MCF 10A (cell line): ENCODE data around the gene GAK. TPM values are rescaled to one million over a fixed set of nuclear protein-coding genes. Genes with fewer than 3 reads are reported as not detected.

ENCODE experiments used
- BruUV-seq: library from RNA; stranded (reverse); fragments of 400-500 nt; replicated peaks from 2 replicates; lab custom pipeline; 2021; lab: Mats Ljungman, UMichigan
- CTCF ChIA-PET: fragments of 300-600 bp; sonication (Branson Sonifier 250); formaldehyde crosslinking; extraction: SDS; loops from one replicate; lab custom pipeline; 2021; ENCODE audit warnings: antibody characterized with exemption, inconsistent platforms; lab: Yijun Ruan, JAX
- POLR2A ChIA-PET: fragments of 300-600, 350-650 bp; sonication (Branson Sonifier 250); formaldehyde crosslinking; extraction: SDS; loops from one replicate; lab custom pipeline; 2020; ENCODE audit warnings: antibody characterized with exemption, inconsistent platforms; lab: Yijun Ruan, JAX
- DNase-seq: peaks from one replicate; pipeline ENCODE4 v3.0.0-alpha.2; 2018; ENCODE audit not compliant: unreplicated experiment
- H3K27ac Mint-ChIP-seq: one replicate; pipeline ENCODE4 v1.8.0; 2022; ENCODE audit warnings: mild to moderate bottlenecking, low read depth, mixed read lengths; ENCODE audit not compliant: unreplicated experiment
- H3K27me3 Mint-ChIP-seq: one replicate; pipeline ENCODE4 v1.8.0; 2022; ENCODE audit warnings: mixed read lengths; ENCODE audit not compliant: insufficient read depth, unreplicated experiment
- H3K36me3 Mint-ChIP-seq: one replicate; pipeline ENCODE4 v1.8.0; 2022; ENCODE audit warnings: mild to moderate bottlenecking, moderate library complexity, mixed read lengths; ENCODE audit not compliant: insufficient read depth, unreplicated experiment
- H3K4me1 Mint-ChIP-seq: one replicate; pipeline ENCODE4 v1.8.0; 2022; ENCODE audit warnings: mixed read lengths; ENCODE audit not compliant: insufficient read depth, unreplicated experiment
- H3K4me3 Mint-ChIP-seq: one replicate; pipeline ENCODE4 v1.8.0; 2022; ENCODE audit warnings: mild to moderate bottlenecking, moderate library complexity, mixed read lengths; ENCODE audit not compliant: unreplicated experiment
- H3K9me3 Mint-ChIP-seq: one replicate; pipeline ENCODE4 v1.8.0; 2022; ENCODE audit warnings: mixed read lengths; ENCODE audit not compliant: unreplicated experiment
- intact Hi-C: fragments of 100-400 bp; cut with micrococcal nuclease; formaldehyde crosslinking; loops from 2 replicates; pipeline ENCODE4 v1.14.1; 2022
- total RNA-seq: library from RNA; stranded (reverse); gene quantifications from 2 replicates; pipeline ENCODE4 v1.2.3, GENCODE V29; 2022
- TF ChIP-seq, protein P1 (sequence below): fragments of 200-600 bp; IDR thresholded peaks from one replicate; pipeline ENCODE4 v1.8.0; 2022; ENCODE audit warnings: antibody characterized with exemption, mild to moderate bottlenecking; ENCODE audit not compliant: unreplicated experiment

GAK gene
- total RNA-seq, 1 experiment from 2014 or later = 72.9 TPM

DNA sequence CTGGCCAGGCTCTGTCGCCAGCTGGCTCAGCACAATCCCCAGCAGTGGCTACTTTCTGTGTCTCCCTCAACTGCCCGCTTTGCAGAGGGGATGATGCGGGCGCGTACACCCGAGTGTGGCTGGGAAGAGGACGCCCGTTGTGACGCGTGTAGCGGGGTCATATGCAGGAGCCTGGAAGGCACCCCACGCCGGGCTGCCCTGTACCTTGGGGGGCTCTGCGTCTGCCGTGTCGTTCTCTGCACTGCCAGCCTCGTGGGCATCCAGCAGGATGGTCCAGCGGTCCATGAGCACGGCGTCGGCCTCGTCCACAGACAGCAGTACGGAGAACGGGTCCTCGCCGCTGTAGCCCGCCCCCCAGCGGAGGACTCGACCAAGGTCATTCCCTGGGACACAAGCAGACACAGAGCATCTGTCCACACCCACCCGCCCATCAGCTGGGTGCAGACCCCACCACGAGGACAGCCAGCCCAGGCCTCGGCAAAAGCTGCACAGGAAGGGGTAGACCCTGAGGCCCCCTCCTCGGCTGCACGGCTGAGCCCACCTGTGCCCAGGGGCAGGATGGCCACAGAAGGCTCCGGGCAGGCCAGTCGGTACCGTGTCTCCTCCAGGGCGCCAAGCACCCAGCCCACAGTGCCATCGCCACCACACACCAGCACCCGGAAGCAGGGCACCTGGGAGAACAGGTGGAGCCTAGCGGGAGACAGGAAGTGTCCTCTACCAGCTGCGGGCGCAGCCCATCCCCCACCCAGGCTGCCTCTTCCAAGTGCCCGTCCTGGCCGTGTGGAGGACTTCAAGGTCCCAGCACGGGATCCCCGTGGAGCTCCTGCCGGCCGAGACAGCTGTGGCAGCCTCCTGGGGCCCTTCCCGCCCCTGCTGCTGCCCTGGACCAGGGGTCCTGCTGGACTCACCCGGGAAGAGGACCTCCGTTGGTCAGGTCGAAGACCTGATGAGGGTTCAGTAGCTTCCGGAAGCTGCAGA is 30.4 kb upstream of the GAK start:
- CTCF ChIA-PET = interaction anchor here (0.8 kb wide), 1 partner anchor 220 kb away, joined by 5 read pairs; no protein-coding TSS in a partner anchor

DNA sequence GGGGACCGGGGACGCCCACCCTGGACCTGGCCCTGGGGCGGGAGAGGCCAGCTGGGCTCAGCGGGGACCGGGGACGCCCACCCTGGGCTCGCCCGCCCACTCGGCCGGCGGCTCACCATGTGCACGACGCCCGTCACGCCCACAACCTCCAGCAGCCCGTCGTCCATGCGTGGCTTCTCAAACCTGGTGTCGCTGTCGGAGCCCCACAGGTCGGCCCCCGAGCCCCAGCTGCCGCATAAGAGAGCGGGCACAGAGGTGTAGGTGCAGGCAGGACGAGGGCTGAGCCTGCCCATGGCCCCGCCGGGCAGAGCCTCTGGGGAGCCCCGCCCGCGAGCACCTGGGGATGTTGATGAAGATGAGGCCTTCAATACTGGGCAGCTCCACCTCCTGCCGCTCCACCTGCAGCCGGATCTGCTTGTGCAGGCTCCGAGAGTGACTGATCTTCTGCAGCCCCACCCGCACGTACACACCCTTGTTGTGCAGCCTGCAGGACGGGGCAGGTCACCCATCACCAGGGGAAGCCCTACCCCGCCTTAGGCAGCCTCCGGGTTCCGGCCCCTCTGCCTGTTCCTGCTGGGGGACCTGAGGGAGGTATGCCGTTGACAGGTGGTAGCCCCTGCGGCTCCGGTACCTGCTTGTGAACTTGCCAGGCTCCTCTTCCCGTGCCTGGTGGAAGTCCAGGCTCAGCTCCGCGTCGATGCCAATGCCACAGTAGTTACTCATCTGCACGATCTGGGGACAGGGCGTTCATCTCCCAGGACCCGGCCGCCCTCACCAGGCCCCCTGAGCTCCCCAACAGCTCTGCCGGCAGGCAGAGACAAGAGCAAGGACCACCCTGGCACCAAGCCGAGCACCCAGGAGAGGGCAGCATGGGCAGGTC is 29.5 kb upstream of the GAK start:
- H3K4me3 Mint-ChIP-seq = no peak overlapping the region
- ChIA-PET POLR2A (no interaction called here), CTCF (no interaction called here)
- TF ChIP-seq, protein P1, sequence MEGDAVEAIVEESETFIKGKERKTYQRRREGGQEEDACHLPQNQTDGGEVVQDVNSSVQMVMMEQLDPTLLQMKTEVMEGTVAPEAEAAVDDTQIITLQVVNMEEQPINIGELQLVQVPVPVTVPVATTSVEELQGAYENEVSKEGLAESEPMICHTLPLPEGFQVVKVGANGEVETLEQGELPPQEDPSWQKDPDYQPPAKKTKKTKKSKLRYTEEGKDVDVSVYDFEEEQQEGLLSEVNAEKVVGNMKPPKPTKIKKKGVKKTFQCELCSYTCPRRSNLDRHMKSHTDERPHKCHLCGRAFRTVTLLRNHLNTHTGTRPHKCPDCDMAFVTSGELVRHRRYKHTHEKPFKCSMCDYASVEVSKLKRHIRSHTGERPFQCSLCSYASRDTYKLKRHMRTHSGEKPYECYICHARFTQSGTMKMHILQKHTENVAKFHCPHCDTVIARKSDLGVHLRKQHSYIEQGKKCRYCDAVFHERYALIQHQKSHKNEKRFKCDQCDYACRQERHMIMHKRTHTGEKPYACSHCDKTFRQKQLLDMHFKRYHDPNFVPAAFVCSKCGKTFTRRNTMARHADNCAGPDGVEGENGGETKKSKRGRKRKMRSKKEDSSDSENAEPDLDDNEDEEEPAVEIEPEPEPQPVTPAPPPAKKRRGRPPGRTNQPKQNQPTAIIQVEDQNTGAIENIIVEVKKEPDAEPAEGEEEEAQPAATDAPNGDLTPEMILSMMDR = no peak
- no peaks in the 10 kb centered on the region for H3K4me1 Mint-ChIP-seq
- intact Hi-C loops = no loop called here
- H3K27ac Mint-ChIP-seq = no peak overlapping the region
- no TSS peak for BruUV-seq
- H3K27me3 Mint-ChIP-seq = no peaks in the 10 kb centered on the region
- H3K36me3 Mint-ChIP-seq = peaks cover 31% of the 10 kb centered on the region
- DNase-seq = no peak
- H3K9me3 Mint-ChIP-seq = no peaks in the 10 kb centered on the region

More for the DNA sequence above, 30.4 kb upstream of the GAK start:
- POLR2A ChIA-PET = no interaction called here
- no peak for DNase-seq
- Mint-ChIP-seq H3K27me3 (no peaks in the 10 kb centered on the region), H3K27ac (no peak overlapping the region), H3K4me1 (no peaks in the 10 kb centered on the region), H3K9me3 (no peaks in the 10 kb centered on the region), H3K4me3 (no peak overlapping the region), H3K36me3 (peaks cover 31% of the 10 kb centered on the region)
- intact Hi-C loops = no loop called here
- TF ChIP-seq, protein P1 = no peak
- no TSS peak for BruUV-seq

DNA sequence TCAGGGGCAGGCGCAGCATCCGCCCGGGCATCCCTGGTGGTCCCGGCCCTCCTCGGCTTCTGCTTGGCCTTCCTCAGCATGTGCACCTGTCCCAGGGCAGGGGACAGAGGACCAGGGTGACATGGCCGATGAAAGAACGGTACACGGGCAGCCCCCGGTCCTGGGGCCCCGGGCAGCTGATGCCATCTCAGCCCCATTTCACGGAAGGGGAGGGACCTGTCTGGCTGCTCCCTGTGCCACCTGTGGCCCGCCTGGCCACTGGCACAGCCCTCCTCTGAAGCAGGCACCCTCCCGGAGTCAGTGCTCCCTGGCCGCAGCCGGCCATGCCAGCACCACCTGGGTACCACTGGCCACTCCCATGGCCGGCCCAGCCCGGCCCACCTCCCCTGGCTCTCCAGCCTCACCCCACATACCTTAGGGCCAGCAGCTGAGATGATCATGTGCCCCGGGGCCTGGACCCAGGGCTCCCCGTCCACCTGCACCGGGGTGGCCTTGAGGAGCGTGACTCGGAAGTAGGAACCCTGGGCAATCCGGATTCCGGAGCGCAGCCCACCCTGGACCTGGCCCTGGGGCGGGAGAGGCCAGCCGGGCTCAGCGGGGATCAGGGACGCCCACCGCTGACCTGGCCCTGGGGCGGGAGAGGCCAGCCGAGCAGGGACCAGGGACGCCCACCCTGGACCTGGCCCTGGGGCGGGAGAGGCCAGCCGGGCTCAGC is 28.7 kb upstream of the GAK start:
- TF ChIP-seq, protein P1 = no peak
- DNase-seq = no peak

More for the DNA sequence above, 28.7 kb upstream of the GAK start:
- H3K4me3 Mint-ChIP-seq = no peak overlapping the region
- no peaks in the 10 kb centered on the region for H3K27me3 Mint-ChIP-seq
- intact Hi-C loops = no loop called here
- H3K27ac Mint-ChIP-seq = no peak overlapping the region
- H3K4me1 Mint-ChIP-seq = no peaks in the 10 kb centered on the region
- no TSS peak for BruUV-seq
- peaks cover 26% of the 10 kb centered on the region for H3K36me3 Mint-ChIP-seq
- POLR2A ChIA-PET = no interaction called here
- CTCF ChIA-PET = no interaction called here
- no peaks in the 10 kb centered on the region for H3K9me3 Mint-ChIP-seq
